Upper lobe of left lung (tissue), 6 donors: ENCODE measurements around the gene LAMA5. TPM values are rescaled to one million over a fixed set of nuclear protein-coding genes. Genes with fewer than 3 reads are reported as not detected.
A peak's percentile ranks its signal among the peaks of the same experiment; 100 is the strongest.

ENCODE experiments used
- ATAC-seq, 2 donors: fragments of 200-7000 bp; cut with Tn5 transposase; one replicate each; pipeline ENCODE4 v1.9.1; 2022; ENCODE audit warnings: mild to moderate bottlenecking in 2 of 2, moderate library complexity in 2 of 2; ENCODE audit not compliant: low FRiP score in 2 of 2
- DNase-seq, 2 donors: peaks; one replicate each; pipeline ENCODE4 v3.0.0-alpha.2; 2019 to 2020
- H3K27ac ChIP-seq, 4 donors: fragments of 200-600 bp; sonication (generic); one replicate each; pipeline ENCODE4 v1.5.1; 2016 to 2019
- H3K27me3 ChIP-seq, 4 donors: fragments of 200-600 bp; sonication (generic); one replicate each; pipeline ENCODE4 v1.5.1; 2017 to 2019
- H3K36me3 ChIP-seq, 4 donors: fragments of 200-600 bp; sonication (generic); one replicate each; pipeline ENCODE4 v1.5.1; 2016 to 2019
- H3K4me1 ChIP-seq, 4 donors: fragments of 200-600 bp; sonication (generic); one replicate each; pipeline ENCODE4 v1.5.1; 2018 to 2019
- H3K4me3 ChIP-seq, 4 donors: fragments of 200-600 bp; sonication (generic); one replicate each; pipeline ENCODE4 v1.5.1; 2017 to 2019; ENCODE audit warnings: mild to moderate bottlenecking in 2 of 4, moderate library complexity in 1 of 4
- H3K9me3 ChIP-seq, 4 donors: fragments of 200-600 bp; sonication (generic); one replicate each; pipeline ENCODE4 v1.5.1; 2018 to 2019
- EP300 ChIP-seq, 4 donors: sonication (generic); formaldehyde crosslinking; IDR thresholded peaks; one replicate each; pipeline ENCODE4 v1.5.1; 2017; ENCODE audit warnings: antibody characterized with exemption in 4 of 4, control low read depth in 2 of 4
- POLR2A ChIP-seq, 4 donors: fragments of 450-650 bp; IDR thresholded peaks; one replicate each; pipeline ENCODE4 v1.5.1; 2016 to 2017; ENCODE audit warnings: antibody characterized with exemption in 4 of 4, mild to moderate bottlenecking in 2 of 4
- POLR2AphosphoS5 ChIP-seq, 2 donors: sonication (generic); formaldehyde crosslinking; IDR thresholded peaks; one replicate each; pipeline ENCODE4 v1.5.1; 2017; ENCODE audit warnings: antibody characterized with exemption in 2 of 2
- WGBS, 2 donors: methylation state at CpG; one replicate each; pipeline ENCODE4 v1.1.5; 2017 to 2018; 5-methylcytosine and 5-hydroxymethylcytosine counted together
- total RNA-seq, 6 donors: library from RNA; depleted of rRNA in 4 of 6; stranded (reverse); fragments of >200 nt in 4 of 6; gene quantifications; one replicate each; pipeline versions ENCODE4 v1.1.0 to v1.2.1, GENCODE V29; 2016 to 2021
- TF ChIP-seq, protein P1 (sequence below), 6 experiments: fragments of 450-650 bp in 4 of 6; fragments of 200-600 bp in 2 of 6; sonication (generic) in 2 of 6; IDR thresholded peaks; one replicate each; pipeline ENCODE4 v1.5.1; 2016 to 2019; ENCODE audit warnings: antibody characterized with exemption in 6 of 6
- donor health status: DM: no; HTN: no; CAD: no; lungs with moderate emphysema.
- donor health status: DM: no; HTN: yes; CAD: no; lungs with severe emphysema.

LAMA5 gene
- total RNA-seq, 6 donors from 2014 or later: 176 to 1,019 (median 307) TPM

DNA sequence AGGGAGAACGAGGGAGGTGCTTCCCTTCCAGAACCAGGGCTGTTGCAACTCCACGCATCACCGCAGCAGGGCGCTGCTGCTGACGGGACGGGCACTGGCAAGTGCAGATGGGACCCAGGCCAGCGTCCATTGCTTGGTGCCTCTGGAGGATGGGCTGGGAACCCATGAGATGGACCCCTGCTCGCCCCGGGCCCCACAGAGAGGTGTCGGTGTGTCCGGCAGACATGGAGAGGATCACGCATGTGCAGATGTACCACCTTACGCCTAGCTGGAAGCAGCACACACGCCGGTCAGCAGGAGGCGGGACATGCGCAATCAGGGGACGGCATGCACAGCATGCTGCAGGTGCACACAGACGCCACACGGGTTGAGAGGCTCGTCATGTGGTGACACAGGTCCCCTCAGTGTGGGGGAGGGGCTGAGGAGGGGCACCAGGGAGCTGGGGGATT, 34.2 kb upstream of the LAMA5 start:
- Histone ChIP-seq H3K9me3 (no peaks in the 10 kb centered on the region), H3K27me3 (no peaks in the 10 kb centered on the region), H3K27ac (no peak overlapping the region), H3K36me3 (peaks cover 0 to 1% (median 0%) of the 10 kb centered on the region in 4 donors), H3K4me3 (no peak overlapping the region), H3K4me1 (peaks cover 11 to 14% (median 13%) of the 10 kb centered on the region in 4 donors)
- DNase-seq: peak in 1 of 2 donors; percentile 75
- WGBS, 2 donors: 79 to 88% methylated on average over 5 to 21 of the region's 21 CpGs
- TF ChIP-seq, protein P1, sequence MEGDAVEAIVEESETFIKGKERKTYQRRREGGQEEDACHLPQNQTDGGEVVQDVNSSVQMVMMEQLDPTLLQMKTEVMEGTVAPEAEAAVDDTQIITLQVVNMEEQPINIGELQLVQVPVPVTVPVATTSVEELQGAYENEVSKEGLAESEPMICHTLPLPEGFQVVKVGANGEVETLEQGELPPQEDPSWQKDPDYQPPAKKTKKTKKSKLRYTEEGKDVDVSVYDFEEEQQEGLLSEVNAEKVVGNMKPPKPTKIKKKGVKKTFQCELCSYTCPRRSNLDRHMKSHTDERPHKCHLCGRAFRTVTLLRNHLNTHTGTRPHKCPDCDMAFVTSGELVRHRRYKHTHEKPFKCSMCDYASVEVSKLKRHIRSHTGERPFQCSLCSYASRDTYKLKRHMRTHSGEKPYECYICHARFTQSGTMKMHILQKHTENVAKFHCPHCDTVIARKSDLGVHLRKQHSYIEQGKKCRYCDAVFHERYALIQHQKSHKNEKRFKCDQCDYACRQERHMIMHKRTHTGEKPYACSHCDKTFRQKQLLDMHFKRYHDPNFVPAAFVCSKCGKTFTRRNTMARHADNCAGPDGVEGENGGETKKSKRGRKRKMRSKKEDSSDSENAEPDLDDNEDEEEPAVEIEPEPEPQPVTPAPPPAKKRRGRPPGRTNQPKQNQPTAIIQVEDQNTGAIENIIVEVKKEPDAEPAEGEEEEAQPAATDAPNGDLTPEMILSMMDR (IDR thresholded peaks at IDR 0.05): no peak
- no peak for TF ChIP-seq POLR2AphosphoS5 (IDR thresholded peaks at IDR 0.05)
- TF ChIP-seq POLR2A (IDR thresholded peaks at IDR 0.05): no peak
- no peak for TF ChIP-seq EP300 (IDR thresholded peaks at IDR 0.05)
- no peak for ATAC-seq

DNA sequence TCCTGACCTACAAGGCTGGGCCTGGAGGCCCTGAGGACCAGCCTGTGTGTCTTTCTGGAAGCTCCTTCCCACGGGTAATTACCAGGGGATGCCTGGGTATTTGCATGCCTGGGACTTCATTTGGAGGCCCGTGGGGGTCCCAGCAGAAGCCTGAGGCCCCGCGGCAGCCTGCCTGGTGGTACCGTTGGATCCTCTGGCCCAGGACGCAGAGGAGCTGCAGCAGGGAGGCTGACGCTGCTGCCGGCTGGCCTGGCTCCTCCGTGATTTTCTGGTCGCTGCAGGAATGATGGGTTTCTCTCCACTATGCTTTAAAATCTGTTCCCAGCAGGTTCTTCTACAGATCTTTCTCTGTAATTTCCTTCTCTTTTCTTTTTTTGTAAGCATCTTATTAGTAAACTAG, 33.4 kb upstream of the LAMA5 start:
- ATAC-seq (no peak), DNase-seq (peak in 1 of 2 donors; percentile 54)
- Histone ChIP-seq H3K36me3 (peaks cover 0 to 9% (median 0%) of the 10 kb centered on the region in 4 donors), H3K4me1 (peaks cover 3 to 5% (median 5%) of the 10 kb centered on the region in 4 donors), H3K27ac (no peak overlapping the region), H3K27me3 (no peaks in the 10 kb centered on the region), H3K4me3 (no peak overlapping the region), H3K9me3 (no peaks in the 10 kb centered on the region)
- WGBS, 2 donors: 90 to 92% methylated on average over 5 to 9 of the region's 10 CpGs
- TF ChIP-seq POLR2A (IDR thresholded peaks at IDR 0.05): no peak
- TF ChIP-seq, protein P1 (IDR thresholded peaks at IDR 0.05): no peak
- TF ChIP-seq POLR2AphosphoS5 (IDR thresholded peaks at IDR 0.05): no peak
- no peak for TF ChIP-seq EP300 (IDR thresholded peaks at IDR 0.05)

DNA sequence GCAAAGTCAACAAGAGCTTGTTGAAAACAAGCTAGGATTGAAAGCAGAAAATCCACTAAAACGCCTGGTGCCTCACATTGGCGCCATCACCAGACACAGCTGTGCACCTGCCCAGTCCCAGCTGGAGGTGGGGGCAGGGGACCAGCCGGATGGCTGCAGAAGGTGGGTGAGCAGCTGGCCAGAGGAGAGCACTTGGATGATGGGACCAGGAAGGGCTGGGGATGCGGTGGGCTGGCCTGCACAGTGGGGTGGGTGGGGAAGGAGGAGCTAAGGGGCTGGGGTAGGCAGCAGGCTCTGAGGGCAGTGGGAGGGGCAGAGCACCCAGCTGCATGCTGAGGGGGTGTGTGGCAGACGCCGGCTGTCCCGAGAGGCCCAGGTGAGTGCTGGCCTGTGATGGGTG, 32.9 kb upstream of the LAMA5 start:
- 81 to 91% methylated on average over 7 of the region's 7 CpGs for WGBS, 2 donors
- Histone ChIP-seq H3K36me3 (peaks cover 0 to 11% (median under 1%) of the 10 kb centered on the region in 4 donors), H3K27ac (no peak overlapping the region), H3K9me3 (no peaks in the 10 kb centered on the region), H3K27me3 (no peaks in the 10 kb centered on the region), H3K4me1 (peaks cover 0 to under 1% (median 0%) of the 10 kb centered on the region in 4 donors), H3K4me3 (no peak overlapping the region)
- TF ChIP-seq, protein P1 (IDR thresholded peaks at IDR 0.05): no peak
- TF ChIP-seq POLR2A (IDR thresholded peaks at IDR 0.05): no peak
- TF ChIP-seq POLR2AphosphoS5 (IDR thresholded peaks at IDR 0.05): no peak
- no peak for TF ChIP-seq EP300 (IDR thresholded peaks at IDR 0.05)
- DNase-seq (peak in 1 of 2 donors; percentile 42), ATAC-seq (no peak)

DNA sequence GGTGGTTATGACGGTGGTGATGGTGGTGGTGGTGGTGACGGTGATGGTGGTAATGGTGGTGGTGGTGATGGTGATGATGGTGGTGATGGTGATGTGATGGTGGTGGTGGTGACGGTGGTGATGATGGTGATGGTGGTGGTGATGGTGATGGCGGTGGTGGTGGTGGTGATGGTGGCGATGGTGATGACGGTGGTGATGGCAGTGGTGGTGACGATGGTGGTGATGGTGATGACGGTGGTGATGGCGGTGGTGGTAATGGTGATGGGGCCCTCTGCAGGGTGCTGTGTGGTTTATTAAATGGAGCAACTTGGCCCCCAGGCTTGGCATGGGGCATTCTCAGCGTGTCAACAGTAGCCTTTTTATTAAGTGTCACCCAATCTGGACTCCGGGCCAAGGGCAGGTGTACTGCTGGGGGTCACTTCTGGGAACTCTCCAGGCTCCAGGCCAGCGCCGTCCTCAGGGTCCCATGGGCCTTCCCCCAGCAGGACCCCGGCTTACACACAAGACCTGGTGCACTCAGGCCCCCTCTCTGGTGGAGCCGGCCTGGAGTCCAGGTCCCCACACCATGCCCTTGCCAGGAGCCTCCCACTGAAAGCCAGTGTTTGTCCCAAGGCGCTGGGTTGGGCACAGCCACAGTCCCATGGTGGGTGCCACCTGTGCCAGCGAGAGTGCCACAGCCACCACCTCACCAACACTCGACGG, 31.2 kb upstream of the LAMA5 start:
- no peak overlapping the region for H3K27ac ChIP-seq
- no peaks in the 10 kb centered on the region for H3K4me1 ChIP-seq
- H3K36me3 ChIP-seq: peaks cover 0 to 27% (median 8%) of the 10 kb centered on the region in 4 donors
- H3K9me3 ChIP-seq: no peaks in the 10 kb centered on the region
- ATAC-seq (no peak), DNase-seq (peak in 1 of 2 donors; percentile 32)
- TF ChIP-seq, protein P1 (IDR thresholded peaks at IDR 0.05): no peak
- no peak for TF ChIP-seq POLR2AphosphoS5 (IDR thresholded peaks at IDR 0.05)
- no peak for TF ChIP-seq EP300 (IDR thresholded peaks at IDR 0.05)
- TF ChIP-seq POLR2A (IDR thresholded peaks at IDR 0.05): no peak
- no peaks in the 10 kb centered on the region for H3K27me3 ChIP-seq
- H3K4me3 ChIP-seq: no peak overlapping the region
- WGBS, 2 donors: 91 to 93% methylated on average over 18 to 19 of the region's 19 CpGs
